H1 (cell line): ENCODE data around the gene CD63. TPM values are rescaled to one million over a fixed set of nuclear protein-coding genes. Genes with fewer than 3 reads are reported as not detected.

Experiments
- ATF3 ChIP-seq: IDR thresholded peaks from 2 replicates; pipeline ENCODE4 v1.6.1; 2011; ENCODE audit warnings: low read depth, mild to moderate bottlenecking, low read length; ENCODE audit not compliant: insufficient read depth
- EGR1 ChIP-seq: IDR thresholded peaks from 2 replicates; pipeline ENCODE4 v1.6.1; 2011; ENCODE audit warnings: low read depth, low read length, borderline replicate concordance
- PHF8 ChIP-seq: fragments of 200-600 bp; sonication (generic); conservative IDR thresholded peaks from 2 replicates; pipeline ENCODE4 v1.7.1; 2012; ENCODE audit warnings: low read depth, mild to moderate bottlenecking, inconsistent platforms, low read length, moderate library complexity
- TAF1 ChIP-seq: IDR thresholded peaks from 2 replicates; pipeline ENCODE4 v1.6.1; 2011; ENCODE audit warnings: mild to moderate bottlenecking, low read depth, low read length
- polyA plus RNA-seq, 7 experiments: library from polyadenylated mRNA; depleted of rRNA in 3 of 7; stranded (reverse) in 5 of 7; unstranded in 2 of 7; fragments of >200 nt in 5 of 7; fragments of 200-250 nt in 2 of 7; gene quantifications; 1 replicate in 5 of 7; 2 replicates in 1 of 7; 4 replicates in 1 of 7; pipeline versions ENCODE4 v1.2.1 to v1.2.3, GENCODE V29; 2011 to 2013; ENCODE audit warnings: missing spikeins in 2 of 7, mixed read lengths in 2 of 7
- total RNA-seq: library from RNA; stranded (reverse); fragmentation: NEBNext Ultra II Directional; extraction: Animal tissue kit (Norgen Biotek cat#: 25700); gene quantifications from 2 replicates; pipeline ENCODE4 v1.2.1, GENCODE V29; 2021

CD63 gene
- total and polyA plus RNA-seq, 2 of the 8 experiments (the other 6 are each of a cell fraction or from before 2014, with no cell fraction given): 440 to 526 TPM

- TF ChIP-seq ATF3 (no peak), TAF1 (peak; percentile 48; the same call in 1 of the 2 replicates), EGR1 (0 out of 2 replicates have a peak, but pooled peaks have one; percentile 2), PHF8 (peak; percentile 43)
These were observed 20.7 kb downstream of the CD63 start, which contains the start of gene ITGA7 (continued) for GRCh38 chr12:55707841-55708694.
